Esophagus muscularis mucosa (tissue), 4 donors: ENCODE results near the gene AP3S2. TPM values are rescaled to one million over a fixed set of nuclear protein-coding genes. Genes with fewer than 3 reads are reported as not detected.
"Not testable (repeated sequence)": the region's sequence is repeated elsewhere in the genome, so short reads cannot be mapped to it uniquely, and the experiment has no call there.

Source experiments
- DNase-seq: peaks from one replicate; pipeline ENCODE4 v3.0.0-alpha.2; 2017; ENCODE audit errors: extremely low spot score
- H3K27ac ChIP-seq, 4 donors: fragments of 200-600 bp; sonication (generic); replicated peaks in 1 of 4; 1 replicate in 3 of 4; 2 replicates in 1 of 4; pipeline ENCODE4 v1.5.1; 2016 to 2019; ENCODE audit warnings: mild to moderate bottlenecking in 1 of 4
- H3K27me3 ChIP-seq, 4 donors: fragments of 200-600 bp; sonication (generic); one replicate each; pipeline versions ENCODE4 v1.5.1 to v1.6.0; 2016 to 2019
- H3K36me3 ChIP-seq, 4 donors: fragments of 200-600 bp; sonication (generic); one replicate each; pipeline ENCODE4 v1.5.1; 2016 to 2019
- H3K4me1 ChIP-seq, 4 donors: fragments of 200-600 bp; sonication (generic); one replicate each; pipeline ENCODE4 v1.5.1; 2016 to 2019
- H3K4me3 ChIP-seq, 4 donors: fragments of 200-600 bp; sonication (generic); 1 replicate in 2 of 4; 2 replicates in 2 of 4; pipeline ENCODE4 v1.5.1; 2016 to 2019; ENCODE audit warnings: mild to moderate bottlenecking in 4 of 4, moderate library complexity in 1 of 4
- H3K9me3 ChIP-seq, 4 donors: fragments of 200-600 bp; sonication (generic); 1 replicate in 3 of 4; 2 replicates in 1 of 4; pipeline ENCODE4 v1.5.1; 2016 to 2019
- CTCF ChIP-seq, 3 experiments: fragments of 200-600 bp in 2 of 3; fragments of 450-650 bp in 1 of 3; sonication (generic) in 2 of 3; IDR thresholded peaks; one replicate each; pipeline ENCODE4 v1.5.1; 2017 to 2019; ENCODE audit warnings: antibody characterized with exemption in 3 of 3, mild to moderate bottlenecking in 2 of 3, moderate library complexity in 1 of 3
- EP300 ChIP-seq: sonication (generic); formaldehyde crosslinking; IDR thresholded peaks from one replicate; pipeline ENCODE4 v1.6.1; 2017; ENCODE audit warnings: antibody characterized with exemption
- POLR2A ChIP-seq: fragments of 450-650 bp; IDR thresholded peaks from one replicate; pipeline ENCODE4 v1.6.1; 2017; ENCODE audit warnings: antibody characterized with exemption, moderate library complexity, mild to moderate bottlenecking, low read depth
- POLR2AphosphoS5 ChIP-seq, 2 donors: sonication (generic); formaldehyde crosslinking; IDR thresholded peaks; one replicate each; pipeline ENCODE4 v1.6.1; 2017; ENCODE audit warnings: antibody characterized with exemption in 2 of 2
- WGBS: methylation state at CpG from one replicate; pipeline ENCODE4 v1.1.5; 2018; 5-methylcytosine and 5-hydroxymethylcytosine counted together
- intact Hi-C: fragments of 100-400 bp; cut with DNase I; formaldehyde crosslinking; loops from one replicate; pipeline ENCODE4 v1.15.1; 2023
- total RNA-seq, 4 donors: library from RNA; depleted of rRNA; stranded (reverse); fragments of >200 nt; gene quantifications; one replicate each; pipeline versions ENCODE4 v1.1.0 to v1.2.1, GENCODE V29; 2016

The AP3S2 gene
- total RNA-seq, 4 donors from 2014 or later: 26.8 to 43.2 (median 37.3) TPM

- H3K27ac ChIP-seq: no peak overlapping the region
- intact Hi-C loops: no loop called here
- WGBS: 87% methylated on average over 3 of the region's 3 CpGs
- H3K36me3 ChIP-seq: peaks cover 4 to 51% (median 40%) of the 10 kb centered on the region in 4 donors
- no peak overlapping the region for H3K4me3 ChIP-seq
- no peaks in the 10 kb centered on the region for H3K27me3 ChIP-seq
- H3K9me3 ChIP-seq: no peaks in the 10 kb centered on the region
- no peak for DNase-seq
- no peak for TF ChIP-seq EP300
- no peak for TF ChIP-seq CTCF (IDR thresholded peaks at IDR 0.05)
- no peak for TF ChIP-seq POLR2AphosphoS5 (IDR thresholded peaks at IDR 0.05)
- TF ChIP-seq POLR2A: no peak
- H3K4me1 ChIP-seq: no peaks in the 10 kb centered on the region
These were observed 37.8 kb downstream of the AP3S2 start for GRCh38 chr15:89855948-89856347.

GRCh38 chr15:89854863-89855262 is 38.9 kb downstream of the AP3S2 start:
- 93% methylated on average over 8 of the region's 17 CpGs for WGBS
- H3K4me3 ChIP-seq, DNase-seq, H3K9me3 ChIP-seq, H3K4me1 ChIP-seq, H3K27me3 ChIP-seq, intact Hi-C loops, H3K27ac ChIP-seq: not testable (repeated sequence)
- H3K36me3 ChIP-seq: peaks cover 3 to 52% (median 34%) of the 10 kb centered on the region in 4 donors

- Histone ChIP-seq H3K27ac (no peak overlapping the region), H3K4me3 (no peak overlapping the region), H3K9me3 (no peaks in the 10 kb centered on the region), H3K27me3 (no peaks in the 10 kb centered on the region), H3K4me1 (peaks cover 0 to 7% (median 0%) of the 10 kb centered on the region in 4 donors), H3K36me3 (peaks cover 0 to 58% (median 38%) of the 10 kb centered on the region in 4 donors)
- TF ChIP-seq POLR2AphosphoS5 (IDR thresholded peaks at IDR 0.05) (no peak), CTCF (IDR thresholded peaks at IDR 0.05) (no peak), EP300 (no peak), POLR2A (no peak)
- WGBS: 97% methylated on average over 3 of the region's 3 CpGs
- intact Hi-C loops: no loop called here
- no peak for DNase-seq
These were observed 41.3 kb downstream of the AP3S2 start for GRCh38 chr15:89852342-89852995.

DNA sequence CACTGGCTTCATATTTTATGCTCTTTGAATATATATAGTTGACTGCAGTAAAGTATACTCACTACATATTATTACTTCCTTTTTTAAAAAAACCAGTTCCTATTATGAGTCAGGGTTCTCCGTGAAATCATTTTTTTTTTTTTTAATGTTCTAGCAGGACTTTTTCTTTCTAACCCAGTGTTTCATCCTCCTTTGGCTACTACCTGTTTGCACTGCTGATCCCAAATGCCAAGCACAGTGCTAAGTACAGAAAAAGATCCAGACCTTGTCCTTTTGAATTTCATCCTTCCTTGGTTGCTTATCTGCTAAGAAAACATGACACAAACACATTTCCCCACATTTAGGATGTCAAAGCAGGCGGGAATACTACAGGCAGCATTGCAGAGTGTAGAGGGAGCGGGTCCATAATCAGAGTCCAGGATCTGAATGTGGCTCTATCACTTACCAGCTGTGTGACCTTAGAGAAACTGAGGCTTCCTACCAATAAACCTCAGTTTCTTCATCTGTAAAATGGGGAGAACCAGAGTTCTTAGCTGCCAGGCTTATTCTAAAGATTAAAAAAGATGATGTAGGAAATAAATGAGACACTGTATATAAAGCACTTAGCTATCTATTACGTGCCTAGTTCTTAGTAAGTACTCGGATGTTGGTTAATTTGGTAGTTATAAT is 42.0 kb downstream of the AP3S2 start:
- Histone ChIP-seq H3K9me3 (no peaks in the 10 kb centered on the region), H3K4me3 (no peak overlapping the region), H3K36me3 (peaks cover 0 to 57% (median 37%) of the 10 kb centered on the region in 4 donors), H3K4me1 (peaks cover 0 to 7% (median 0%) of the 10 kb centered on the region in 4 donors), H3K27me3 (no peaks in the 10 kb centered on the region), H3K27ac (no peak overlapping the region)
- intact Hi-C loops: no loop called here
- WGBS: 92% methylated on average over 5 of the region's 5 CpGs
- TF ChIP-seq POLR2A: no peak
- TF ChIP-seq CTCF (IDR thresholded peaks at IDR 0.05): no peak
- no peak for TF ChIP-seq POLR2AphosphoS5 (IDR thresholded peaks at IDR 0.05)
- no peak for TF ChIP-seq EP300
- no peak for DNase-seq

DNA sequence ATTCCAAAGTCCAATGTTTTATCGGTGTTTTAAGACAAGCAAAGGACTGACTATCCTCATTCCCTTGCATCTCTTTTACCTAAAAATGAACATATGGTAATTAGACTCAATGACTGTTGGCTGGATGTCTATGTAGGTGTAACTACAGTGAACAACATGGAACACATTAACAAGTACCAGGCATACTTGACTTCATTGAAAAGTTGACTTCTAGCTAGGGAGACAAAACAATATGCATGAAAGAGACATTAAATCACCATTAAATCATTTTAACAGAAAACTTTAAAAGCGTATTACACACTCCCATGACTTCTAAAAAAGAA is 44.9 kb downstream of the AP3S2 start:
- Histone ChIP-seq H3K4me1 (peaks cover 0 to 14% (median 3%) of the 10 kb centered on the region in 4 donors), H3K27me3 (no peaks in the 10 kb centered on the region), H3K36me3 (peaks cover 0 to 65% (median 38%) of the 10 kb centered on the region in 4 donors), H3K27ac (no peak overlapping the region), H3K9me3 (no peaks in the 10 kb centered on the region), H3K4me3 (no peak overlapping the region)
- intact Hi-C loops: no loop called here
- no peak for TF ChIP-seq POLR2AphosphoS5 (IDR thresholded peaks at IDR 0.05)
- TF ChIP-seq CTCF (IDR thresholded peaks at IDR 0.05): no peak
- TF ChIP-seq POLR2A: no peak
- TF ChIP-seq EP300: no peak
- WGBS: 88% methylated on average over 2 of the region's 2 CpGs
- DNase-seq: no peak
